HEK293 (cell line): ENCODE results near the gene VASP.

Source experiments
- CTCF ChIA-PET: fragments of 350-600 bp; formaldehyde crosslinking; extraction: SDS; loops from one replicate; lab custom pipeline; 2021; ENCODE audit warnings: antibody characterized with exemption; lab: Yijun Ruan, JAX
- POLR2A ChIA-PET: fragments of 300-600 bp; formaldehyde crosslinking; extraction: SDS; loops from one replicate; lab custom pipeline; 2020; ENCODE audit warnings: antibody characterized with exemption, inconsistent platforms; lab: Yijun Ruan, JAX
- H3K27ac ChIP-seq: fragments of 200-500 bp; sonication (Bioruptor generic); 2 replicates; pipeline ENCODE4 v1.5.1; 2014; ENCODE audit warnings: low read depth, low read length, control low read depth, inconsistent platforms; ENCODE audit errors: extremely low read depth
- H3K36me3 ChIP-seq, 2 experiments: fragments of 200-500 bp in 1 of 2; sonication (Bioruptor generic) in 1 of 2; 1 replicate in 1 of 2; 2 replicates in 1 of 2; pipeline ENCODE4 v1.5.1; 2014 to 2017; ENCODE audit warnings: inconsistent platforms in 2 of 2, low read length in 2 of 2; ENCODE audit not compliant: control insufficient read depth in 2 of 2, insufficient read depth in 1 of 2
- H3K4me1 ChIP-seq: fragments of 200-500 bp; sonication (Bioruptor generic); 2 replicates; pipeline ENCODE4 v1.5.1; 2014; ENCODE audit warnings: mild to moderate bottlenecking, low read length, inconsistent platforms; ENCODE audit not compliant: control insufficient read depth, insufficient read depth
- H3K4me3 ChIP-seq: 2 replicates; pipeline ENCODE4 v1.5.1; 2011; ENCODE audit warnings: low read depth, mild to moderate bottlenecking, control low read depth, low read length, moderate library complexity
- H3K9me3 ChIP-seq: fragments of 200-500 bp; sonication (Bioruptor generic); 2 replicates; pipeline ENCODE4 v1.5.1; 2014; ENCODE audit warnings: low read depth, low read length, inconsistent platforms; ENCODE audit not compliant: control insufficient read depth, insufficient read depth
- MZF1 ChIP-seq: fragments of 450-650 bp; formaldehyde crosslinking; IDR thresholded peaks from 2 replicates; pipeline ENCODE4 v1.5.1; 2017; ENCODE audit warnings: missing biosample characterization, missing genetic modification characterization, borderline replicate concordance
- REPIN1 ChIP-seq: fragments of 450-650 bp; formaldehyde crosslinking; IDR thresholded peaks from 2 replicates; pipeline ENCODE4 v1.5.1; 2017; ENCODE audit warnings: missing biosample characterization, missing genetic modification characterization, low read depth
- SP3 ChIP-seq: fragments of 450-650 bp; formaldehyde crosslinking; IDR thresholded peaks from 2 replicates; pipeline ENCODE4 v1.5.1; 2016; ENCODE audit warnings: missing biosample characterization, missing genetic modification characterization
- TSHZ1 ChIP-seq: fragments of 450-650 bp; formaldehyde crosslinking; IDR thresholded peaks from 2 replicates; pipeline ENCODE4 v1.5.1; 2016; ENCODE audit warnings: missing biosample characterization, missing genetic modification characterization, borderline replicate concordance
- ZBTB49 ChIP-seq: fragments of 450-650 bp; formaldehyde crosslinking; IDR thresholded peaks from 2 replicates; pipeline ENCODE4 v1.5.1; 2016; ENCODE audit warnings: missing biosample characterization, missing genetic modification characterization, low read depth
- ZNF133 ChIP-seq: fragments of 450-650 bp; formaldehyde crosslinking; IDR thresholded peaks from 2 replicates; pipeline ENCODE4 v1.5.1; 2016; ENCODE audit warnings: missing biosample characterization, missing genetic modification characterization
- ZNF311 ChIP-seq: fragments of 450-650 bp; formaldehyde crosslinking; IDR thresholded peaks from 2 replicates; pipeline ENCODE4 v1.5.1; 2017; ENCODE audit warnings: missing biosample characterization, missing genetic modification characterization, borderline replicate concordance
- ZNF324 ChIP-seq: fragments of 450-650 bp; formaldehyde crosslinking; IDR thresholded peaks from 2 replicates; pipeline ENCODE4 v1.5.1; 2016; ENCODE audit warnings: missing biosample characterization, missing genetic modification characterization
- ZNF362 ChIP-seq: fragments of 450-650 bp; formaldehyde crosslinking; IDR thresholded peaks from 2 replicates; pipeline ENCODE4 v1.5.1; 2016; ENCODE audit warnings: missing biosample characterization, missing genetic modification characterization
- ZNF426 ChIP-seq: fragments of 450-650 bp; formaldehyde crosslinking; IDR thresholded peaks from 2 replicates; pipeline ENCODE4 v1.5.1; 2017; ENCODE audit warnings: missing biosample characterization, missing genetic modification characterization, mild to moderate bottlenecking, inconsistent platforms, moderate library complexity
- ZNF670 ChIP-seq: fragments of 450-650 bp; formaldehyde crosslinking; IDR thresholded peaks from 2 replicates; pipeline ENCODE4 v1.5.1; 2016; ENCODE audit warnings: missing biosample characterization, missing genetic modification characterization, low read depth
- ZNF677 ChIP-seq: fragments of 450-650 bp; IDR thresholded peaks from 2 replicates; pipeline ENCODE4 v1.5.0; 2018; ENCODE audit warnings: missing biosample characterization, mild to moderate bottlenecking, missing genetic modification characterization, moderate library complexity
- ZNF76 ChIP-seq: fragments of 450-650 bp; formaldehyde crosslinking; IDR thresholded peaks from 2 replicates; pipeline ENCODE4; 2016; ENCODE audit warnings: low read depth, missing biosample characterization, missing genetic modification characterization, borderline replicate concordance
- ZNF768 ChIP-seq: fragments of 450-650 bp; formaldehyde crosslinking; IDR thresholded peaks from 2 replicates; pipeline ENCODE4 v1.5.1; 2018; ENCODE audit warnings: missing biosample characterization, mild to moderate bottlenecking, missing genetic modification characterization
- TF ChIP-seq, protein P1 (sequence below): fragments of 450-650 bp; formaldehyde crosslinking; IDR thresholded peaks from 2 replicates; pipeline ENCODE4 v1.5.1; 2017; ENCODE audit warnings: missing biosample characterization, missing genetic modification characterization
- TF ChIP-seq, protein P2 (sequence below): fragments of 450-650 bp; formaldehyde crosslinking; IDR thresholded peaks from 2 replicates; pipeline ENCODE4 v1.5.1; 2016; ENCODE audit warnings: missing biosample characterization, missing genetic modification characterization
- TF ChIP-seq, protein P3 (sequence below): fragments of 450-650 bp; formaldehyde crosslinking; IDR thresholded peaks from 2 replicates; pipeline ENCODE4 v1.5.1; 2017; ENCODE audit warnings: missing biosample characterization, missing genetic modification characterization
- TF ChIP-seq, protein P4 (sequence below): fragments of 450-650 bp; formaldehyde crosslinking; IDR thresholded peaks from 2 replicates; pipeline ENCODE4 v1.5.1; 2016; ENCODE audit warnings: missing biosample characterization, missing genetic modification characterization

Gene VASP

DNA sequence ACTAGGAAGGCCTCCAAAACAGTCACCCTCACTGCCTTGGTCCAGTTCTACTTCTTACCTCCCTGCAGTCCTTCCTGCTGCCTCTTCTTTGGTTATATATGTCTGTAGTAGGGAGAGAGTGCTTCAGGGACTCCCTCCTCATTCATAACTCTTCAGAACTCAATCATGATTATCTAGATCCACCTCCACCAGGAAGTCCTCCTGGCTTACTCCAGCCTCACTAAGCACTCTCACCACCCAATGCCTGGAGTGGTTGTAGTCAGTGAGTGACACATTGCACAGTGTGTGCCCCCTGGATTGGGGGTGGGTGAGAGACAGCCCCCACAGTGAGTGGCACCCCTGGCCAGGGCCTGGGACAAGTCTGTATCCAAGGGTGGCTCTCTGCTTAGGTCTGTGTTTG lies 49.5 kb upstream of the VASP start:
- TF ChIP-seq ZNF133 (no peak), ZNF324 (tag by site-specific recombination) (no peak), TSHZ1 (no peak), ZNF677 (tag by site-specific recombination) (no peak), ZNF670 (tag by site-specific recombination) (no peak), MZF1 (tag by site-specific recombination) (no peak), ZBTB49 (tag by site-specific recombination) (no peak), REPIN1 (tag by site-specific recombination) (no peak)
- TF ChIP-seq, protein P1, sequence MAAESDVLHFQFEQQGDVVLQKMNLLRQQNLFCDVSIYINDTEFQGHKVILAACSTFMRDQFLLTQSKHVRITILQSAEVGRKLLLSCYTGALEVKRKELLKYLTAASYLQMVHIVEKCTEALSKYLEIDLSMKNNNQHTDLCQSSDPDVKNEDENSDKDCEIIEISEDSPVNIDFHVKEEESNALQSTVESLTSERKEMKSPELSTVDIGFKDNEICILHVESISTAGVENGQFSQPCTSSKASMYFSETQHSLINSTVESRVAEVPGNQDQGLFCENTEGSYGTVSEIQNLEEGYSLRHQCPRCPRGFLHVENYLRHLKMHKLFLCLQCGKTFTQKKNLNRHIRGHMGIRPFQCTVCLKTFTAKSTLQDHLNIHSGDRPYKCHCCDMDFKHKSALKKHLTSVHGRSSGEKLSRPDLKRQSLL (tag by site-specific recombination) = no peak
- TF ChIP-seq, protein P2, sequence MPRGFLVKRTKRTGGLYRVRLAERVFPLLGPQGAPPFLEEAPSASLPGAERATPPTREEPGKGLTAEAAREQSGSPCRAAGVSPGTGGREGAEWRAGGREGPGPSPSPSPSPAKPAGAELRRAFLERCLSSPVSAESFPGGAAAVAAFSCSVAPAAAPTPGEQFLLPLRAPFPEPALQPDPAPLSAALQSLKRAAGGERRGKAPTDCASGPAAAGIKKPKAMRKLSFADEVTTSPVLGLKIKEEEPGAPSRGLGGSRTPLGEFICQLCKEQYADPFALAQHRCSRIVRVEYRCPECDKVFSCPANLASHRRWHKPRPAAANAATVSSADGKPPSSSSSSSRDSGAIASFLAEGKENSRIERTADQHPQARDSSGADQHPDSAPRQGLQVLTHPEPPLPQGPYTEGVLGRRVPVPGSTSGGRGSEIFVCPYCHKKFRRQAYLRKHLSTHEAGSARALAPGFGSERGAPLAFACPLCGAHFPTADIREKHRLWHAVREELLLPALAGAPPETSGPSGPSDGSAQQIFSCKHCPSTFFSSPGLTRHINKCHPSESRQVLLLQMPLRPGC (tag by site-specific recombination) = no peak
- TF ChIP-seq, protein P3, sequence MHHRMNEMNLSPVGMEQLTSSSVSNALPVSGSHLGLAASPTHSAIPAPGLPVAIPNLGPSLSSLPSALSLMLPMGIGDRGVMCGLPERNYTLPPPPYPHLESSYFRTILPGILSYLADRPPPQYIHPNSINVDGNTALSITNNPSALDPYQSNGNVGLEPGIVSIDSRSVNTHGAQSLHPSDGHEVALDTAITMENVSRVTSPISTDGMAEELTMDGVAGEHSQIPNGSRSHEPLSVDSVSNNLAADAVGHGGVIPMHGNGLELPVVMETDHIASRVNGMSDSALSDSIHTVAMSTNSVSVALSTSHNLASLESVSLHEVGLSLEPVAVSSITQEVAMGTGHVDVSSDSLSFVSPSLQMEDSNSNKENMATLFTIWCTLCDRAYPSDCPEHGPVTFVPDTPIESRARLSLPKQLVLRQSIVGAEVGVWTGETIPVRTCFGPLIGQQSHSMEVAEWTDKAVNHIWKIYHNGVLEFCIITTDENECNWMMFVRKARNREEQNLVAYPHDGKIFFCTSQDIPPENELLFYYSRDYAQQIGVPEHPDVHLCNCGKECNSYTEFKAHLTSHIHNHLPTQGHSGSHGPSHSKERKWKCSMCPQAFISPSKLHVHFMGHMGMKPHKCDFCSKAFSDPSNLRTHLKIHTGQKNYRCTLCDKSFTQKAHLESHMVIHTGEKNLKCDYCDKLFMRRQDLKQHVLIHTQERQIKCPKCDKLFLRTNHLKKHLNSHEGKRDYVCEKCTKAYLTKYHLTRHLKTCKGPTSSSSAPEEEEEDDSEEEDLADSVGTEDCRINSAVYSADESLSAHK (tag by site-specific recombination) = no peak
- no peak overlapping the region for H3K27ac ChIP-seq

DNA sequence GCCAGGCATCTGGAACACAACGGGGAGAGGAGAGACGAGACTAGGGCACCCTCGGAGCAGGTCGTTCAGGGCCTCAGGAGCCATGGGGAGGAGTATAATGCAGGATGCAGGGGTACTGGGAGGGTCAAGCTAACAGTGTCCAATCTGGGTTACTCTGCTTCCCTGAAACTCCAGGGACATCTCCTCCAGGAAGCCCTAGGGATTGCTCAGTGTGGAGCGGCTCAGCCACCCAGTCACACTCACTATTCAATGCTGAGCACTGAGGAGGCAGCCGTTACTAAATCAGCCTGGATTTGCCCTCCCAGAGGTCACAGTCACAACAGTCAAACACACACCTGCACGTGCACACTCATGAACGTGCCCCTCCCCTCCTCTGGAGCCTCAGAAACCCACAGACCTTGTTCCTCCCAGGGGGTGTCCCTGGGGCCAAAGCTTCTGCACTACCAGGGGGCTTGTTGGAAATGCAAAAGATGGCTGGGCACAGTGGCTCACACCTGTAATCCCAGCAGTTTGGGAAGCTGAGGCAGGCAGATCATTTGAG lies 46.4 kb upstream of the VASP start:
- H3K9me3 ChIP-seq = no peaks in the 10 kb centered on the region
- POLR2A ChIA-PET = no interaction called here
- no peak overlapping the region for H3K27ac ChIP-seq
- CTCF ChIA-PET = interaction anchor here (2.5 to 3.0 kb wide), 2 partner anchors 18 to 25 kb away, joined by 9 to 16 read pairs; no protein-coding TSS in a partner anchor
- H3K4me1 ChIP-seq = peaks cover 2% of the 10 kb centered on the region; the same call in 1 of the 2 replicates
- TF ChIP-seq ZNF768 (tag by site-specific recombination) = no peak
- TF ChIP-seq, protein P4, sequence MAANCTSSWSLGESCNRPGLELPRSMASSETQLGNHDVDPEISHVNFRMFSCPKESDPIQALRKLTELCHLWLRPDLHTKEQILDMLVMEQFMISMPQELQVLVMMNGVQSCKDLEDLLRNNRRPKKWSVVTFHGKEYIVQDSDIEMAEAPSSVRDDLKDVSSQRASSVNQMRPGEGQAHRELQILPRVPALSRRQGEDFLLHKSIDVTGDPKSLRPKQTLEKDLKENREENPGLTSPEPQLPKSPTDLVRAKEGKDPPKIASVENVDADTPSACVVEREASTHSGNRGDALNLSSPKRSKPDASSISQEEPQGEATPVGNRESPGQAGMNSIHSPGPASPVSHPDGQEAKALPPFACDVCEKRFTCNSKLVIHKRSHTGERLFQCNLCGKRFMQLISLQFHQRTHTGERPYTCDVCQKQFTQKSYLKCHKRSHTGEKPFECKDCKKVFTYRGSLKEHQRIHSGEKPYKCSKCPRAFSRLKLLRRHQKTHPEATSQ = no peak
- TF ChIP-seq ZNF311 = no peak
- TF ChIP-seq SP3 (tag by site-specific recombination) = no peak
- no peak for TF ChIP-seq ZNF426 (tag by site-specific recombination)
- TF ChIP-seq ZNF362 (tag by site-specific recombination) = no peak
- no peak for TF ChIP-seq ZNF76 (tag by site-specific recombination)
- H3K36me3 ChIP-seq = no peaks in the 10 kb centered on the region; a peak in 1 of 3 replicates
- H3K4me3 ChIP-seq = no peak overlapping the region

More for the DNA sequence above, 49.5 kb upstream of the VASP start:
- CTCF ChIA-PET = interaction anchor here (1.2 to 2.0 kb wide), 4 partner anchors 11 to 27 kb away, joined by 3 to 20 read pairs (median 4); no protein-coding TSS in a partner anchor
- Histone ChIP-seq H3K4me1 (peaks cover 7% of the 10 kb centered on the region; the same call in 1 of the 2 replicates), H3K36me3 (no peaks in the 10 kb centered on the region; a peak in 1 of 3 replicates), H3K4me3 (no peak overlapping the region), H3K9me3 (no peaks in the 10 kb centered on the region)
- POLR2A ChIA-PET = interaction anchor here (0.8 kb wide), 1 partner anchor 10 kb away, joined by 3 read pairs; the partner anchor contains the start of gene FOSB
